H1 (cell line): Measurements from ENCODE around the gene SEC11A. TPM values are rescaled to one million over a fixed set of nuclear protein-coding genes. Genes with fewer than 3 reads are reported as not detected.

Experiments used
- CTCF ChIA-PET: fragments of 300-600 bp; sonication (Branson Sonifier 250); formaldehyde crosslinking; loops from one replicate; lab custom pipeline; 2021; ENCODE audit not compliant: partially characterized antibody; lab: Charles Lee
- POLR2A ChIA-PET: fragments of 300-600 bp; sonication (Branson Sonifier 250); formaldehyde crosslinking; loops from one replicate; lab custom pipeline; 2021; ENCODE audit warnings: inconsistent platforms; ENCODE audit not compliant: partially characterized antibody; lab: Charles Lee
- DNase-seq, 2 experiments: peaks; one replicate each; pipeline versions ENCODE4 v3.0.0 to v3.0.0-alpha.2; 2010 to 2022; ENCODE audit warnings: low spot score in 2 of 2, low read depth in 1 of 2, mixed read lengths in 1 of 2
- FAIRE-seq: peaks from 2 replicates; lab custom pipeline; 2011; peaks lifted over from hg19 to GRCh38; lab: Jason Lieb, UNC
- H2AFZ ChIP-seq: 2 replicates; pipeline ENCODE4 v1.8.1; 2012; ENCODE audit warnings: low read length, inconsistent platforms
- H2AK5ac ChIP-seq: 2 replicates; pipeline ENCODE4 v1.6.1; 2013; ENCODE audit warnings: low read depth, low read length
- H2BK120ac ChIP-seq: replicated peaks from 2 replicates; pipeline ENCODE3; 2013; ENCODE audit warnings: low read depth, low read length, inconsistent platforms
- H2BK12ac ChIP-seq: 2 replicates; pipeline ENCODE4 v1.6.1; 2013; ENCODE audit warnings: low read depth, low read length
- H2BK15ac ChIP-seq: 2 replicates; pipeline ENCODE4 v1.6.1; 2013; ENCODE audit warnings: low read length
- H2BK20ac ChIP-seq: 2 replicates; pipeline ENCODE4 v1.6.1; 2013; ENCODE audit warnings: low read length
- H2BK5ac ChIP-seq: 2 replicates; pipeline ENCODE4 v1.6.1; 2013; ENCODE audit warnings: low read depth, low read length
- H3K14ac ChIP-seq: 2 replicates; pipeline ENCODE4 v1.6.1; 2013; ENCODE audit warnings: inconsistent platforms; ENCODE audit not compliant: insufficient read length
- H3K18ac ChIP-seq: 2 replicates; pipeline ENCODE4 v1.6.1; 2013; ENCODE audit warnings: low read length; ENCODE audit errors: extremely low read depth
- H3K23ac ChIP-seq: 2 replicates; pipeline ENCODE4 v1.6.1; 2013; ENCODE audit warnings: inconsistent platforms; ENCODE audit not compliant: insufficient read length
- H3K23me2 ChIP-seq: 2 replicates; pipeline ENCODE4 v1.6.1; 2013; ENCODE audit warnings: low read depth, low read length
- H3K27ac ChIP-seq: 2 replicates; pipeline ENCODE4 v1.6.1; 2011; ENCODE audit warnings: low read depth, low read length, inconsistent platforms
- H3K27me3 ChIP-seq, 4 experiments: replicated peaks in 1 of 4; 1 replicate in 1 of 4; 2 replicates in 3 of 4; pipeline versions ENCODE4 v1.6.1 to v1.8.1; 2011 to 2013; ENCODE audit warnings: low read length in 3 of 4, mild to moderate bottlenecking in 3 of 4, inconsistent platforms in 2 of 4, mixed read lengths in 2 of 4, moderate library complexity in 1 of 4; ENCODE audit not compliant: control insufficient read depth in 3 of 4, insufficient read depth in 3 of 4; ENCODE audit errors: extremely low read depth in 1 of 4
- H3K36me3 ChIP-seq, 4 experiments: 2 replicates each; pipeline versions ENCODE4 v1.6.1 to v1.8.1; 2011 to 2013; ENCODE audit warnings: mild to moderate bottlenecking in 4 of 4, low read length in 3 of 4, moderate library complexity in 2 of 4, control low read depth in 1 of 4, inconsistent platforms in 1 of 4; ENCODE audit not compliant: insufficient read depth in 4 of 4, control insufficient read depth in 2 of 4
- H3K4ac ChIP-seq: replicated peaks from 2 replicates; pipeline ENCODE3; 2013; ENCODE audit warnings: low read length, low read depth, mixed read lengths, inconsistent platforms; ENCODE audit not compliant: insufficient read length
- H3K4me1 ChIP-seq, 4 experiments: replicated peaks in 1 of 4; 1 replicate in 1 of 4; 2 replicates in 3 of 4; pipeline versions ENCODE4 v1.6.1 to v1.8.1; 2011 to 2013; ENCODE audit warnings: low read length in 3 of 4, inconsistent platforms in 2 of 4, mixed read lengths in 1 of 4; ENCODE audit not compliant: insufficient read depth in 4 of 4, control insufficient read depth in 3 of 4
- H3K4me2 ChIP-seq, 2 experiments: 2 replicates each; pipeline versions ENCODE4 v1.6.1 to v1.8.1; 2011 to 2013; ENCODE audit warnings: low read depth in 2 of 2, low read length in 2 of 2, control low read depth in 1 of 2, inconsistent platforms in 1 of 2, mild to moderate bottlenecking in 1 of 2; ENCODE audit not compliant: insufficient read depth in 1 of 2
- H3K4me3 ChIP-seq, 4 experiments: fragments of 200-600, 300-600 bp in 1 of 4; sonication (generic), shearing (Covaris generic), sonication (Bioruptor Twin) in 1 of 4; 2 replicates each; pipeline versions ENCODE4 v1.5.1 to v1.8.1; 2011 to 2016; ENCODE audit warnings: low read length in 4 of 4, low read depth in 3 of 4, control low read depth in 2 of 4, inconsistent platforms in 2 of 4, mild to moderate bottlenecking in 2 of 4, mixed read lengths in 1 of 4, moderate library complexity in 1 of 4; ENCODE audit not compliant: insufficient read depth in 2 of 4; ENCODE audit errors: extremely low read depth in 1 of 4
- H3K56ac ChIP-seq: replicated peaks from 2 replicates; pipeline ENCODE3; 2013; ENCODE audit warnings: low read depth, mild to moderate bottlenecking, mixed read lengths, low read length, inconsistent platforms; ENCODE audit not compliant: insufficient read length
- H3K79me1 ChIP-seq: 2 replicates; pipeline ENCODE4 v1.6.1; 2013; ENCODE audit warnings: low read depth, low read length, control low read depth
- H3K79me2 ChIP-seq, 2 experiments: 2 replicates each; pipeline versions ENCODE4 v1.6.1 to v1.8.1; 2012 to 2013; ENCODE audit warnings: low read length in 2 of 2, mild to moderate bottlenecking in 2 of 2, inconsistent platforms in 1 of 2; ENCODE audit not compliant: insufficient read depth in 2 of 2, control insufficient read depth in 1 of 2
- H3K9ac ChIP-seq, 4 experiments: replicated peaks in 1 of 4; 1 replicate in 1 of 4; 2 replicates in 3 of 4; pipeline versions ENCODE4 v1.6.1 to v1.8.1; 2011 to 2013; ENCODE audit warnings: low read depth in 3 of 4, low read length in 3 of 4, control low read depth in 2 of 4, mild to moderate bottlenecking in 2 of 4, moderate library complexity in 2 of 4, inconsistent platforms in 1 of 4; ENCODE audit errors: extremely low read depth in 1 of 4
- H3K9me3 ChIP-seq, 2 experiments: 2 replicates each; pipeline versions ENCODE4 v1.6.1 to v1.8.1; 2012 to 2013; ENCODE audit warnings: mild to moderate bottlenecking in 2 of 2, moderate library complexity in 2 of 2, control low read depth in 1 of 2, inconsistent platforms in 1 of 2, low read depth in 1 of 2, low read length in 1 of 2, mixed read lengths in 1 of 2; ENCODE audit not compliant: insufficient read depth in 2 of 2
- H4K20me1 ChIP-seq, 2 experiments: replicated peaks in 1 of 2; 2 replicates each; pipeline versions ENCODE3 to v1.8.1; 2011 to 2013; ENCODE audit warnings: inconsistent platforms in 2 of 2, low read length in 2 of 2, mild to moderate bottlenecking in 1 of 2; ENCODE audit not compliant: insufficient read depth in 2 of 2, control insufficient read depth in 1 of 2
- H4K5ac ChIP-seq: 2 replicates; pipeline ENCODE4 v1.6.1; 2013; ENCODE audit warnings: low read length, low read depth, mixed read lengths, inconsistent platforms; ENCODE audit not compliant: insufficient read length
- H4K8ac ChIP-seq: 2 replicates; pipeline ENCODE4 v1.8.0; 2013; ENCODE audit warnings: mild to moderate bottlenecking, moderate library complexity, low read length, inconsistent platforms; ENCODE audit not compliant: insufficient read depth; ENCODE audit errors: extremely low read depth
- H4K91ac ChIP-seq: replicated peaks from 2 replicates; pipeline ENCODE3; 2013; ENCODE audit warnings: low read length, mixed read lengths, inconsistent platforms; ENCODE audit not compliant: insufficient read length
- CEBPB ChIP-seq: IDR thresholded peaks from 2 replicates; pipeline ENCODE4 v1.6.1; 2012; ENCODE audit warnings: low read depth, low read length
- CTCF ChIP-seq, 3 experiments: IDR thresholded peaks; 1 replicate in 2 of 3; 2 replicates in 1 of 3; pipeline versions ENCODE4 v1.5.1 to v1.6.1; 2011; ENCODE audit warnings: low read length in 3 of 3, mild to moderate bottlenecking in 3 of 3, inconsistent platforms in 2 of 3, low read depth in 1 of 3, moderate library complexity in 1 of 3; ENCODE audit not compliant: insufficient read depth in 1 of 3; ENCODE audit errors: control extremely low read depth in 1 of 3
- EP300 ChIP-seq, 2 experiments: IDR thresholded peaks; 1 replicate in 1 of 2; 2 replicates in 1 of 2; pipeline ENCODE4 v1.6.1; 2011 to 2012; ENCODE audit warnings: low read depth in 2 of 2, low read length in 2 of 2, mild to moderate bottlenecking in 2 of 2, borderline replicate concordance in 1 of 2, inconsistent platforms in 1 of 2, moderate library complexity in 1 of 2
- POLR2AphosphoS5 ChIP-seq: IDR thresholded peaks from 2 replicates; pipeline ENCODE4 v1.6.1; 2011; ENCODE audit warnings: low read depth, low read length
- RAD21 ChIP-seq, 2 experiments: IDR thresholded peaks in 1 of 2; conservative IDR thresholded peaks in 1 of 2; 2 replicates each; pipeline ENCODE4 v1.6.1; 2011; ENCODE audit warnings: low read depth in 2 of 2, low read length in 2 of 2, improper control_type of control experiment in 1 of 2, inconsistent platforms in 1 of 2, mild to moderate bottlenecking in 1 of 2, moderate library complexity in 1 of 2
- SIX5 ChIP-seq: IDR thresholded peaks from 2 replicates; pipeline ENCODE4 v1.6.1; 2011; ENCODE audit warnings: mild to moderate bottlenecking, low read depth, low read length
- TAF1 ChIP-seq: IDR thresholded peaks from 2 replicates; pipeline ENCODE4 v1.6.1; 2011; ENCODE audit warnings: mild to moderate bottlenecking, low read depth, low read length
- TEAD4 ChIP-seq: IDR thresholded peaks from 2 replicates; pipeline ENCODE4 v1.6.1; 2012; ENCODE audit warnings: low read depth, low read length, inconsistent platforms, mixed read lengths
- WGBS, 2 experiments: shearing (Covaris generic) in 1 of 2; methylation state at CpG; one replicate each; pipeline versions ENCODE4 v1.1.6 to v1.1.7; 2013 to 2015; ENCODE audit warnings: low lambda C conversion rate in 2 of 2, mixed read lengths in 2 of 2, inconsistent platforms in 1 of 2, low coverage in 1 of 2, missing lambda C conversion rate in 1 of 2; ENCODE audit not compliant: insufficient replicate concordance in 2 of 2, insufficient coverage in 1 of 2, insufficient read length in 1 of 2; ENCODE audit errors: extremely low coverage in 1 of 2, missing lambda C conversion rate in 1 of 2; 5-methylcytosine and 5-hydroxymethylcytosine counted together
- polyA plus RNA-seq, 7 experiments: library from polyadenylated mRNA; depleted of rRNA in 3 of 7; stranded (reverse) in 5 of 7; unstranded in 2 of 7; fragments of >200 nt in 5 of 7; fragments of 200-250 nt in 2 of 7; gene quantifications; 1 replicate in 5 of 7; 2 replicates in 1 of 7; 4 replicates in 1 of 7; pipeline versions ENCODE4 v1.2.1 to v1.2.3, GENCODE V29; 2011 to 2013; ENCODE audit warnings: missing spikeins in 2 of 7, mixed read lengths in 2 of 7
- total RNA-seq: library from RNA; stranded (reverse); fragmentation: NEBNext Ultra II Directional; extraction: Animal tissue kit (Norgen Biotek cat#: 25700); gene quantifications from 2 replicates; pipeline ENCODE4 v1.2.1, GENCODE V29; 2021

Gene SEC11A
- total and polyA plus RNA-seq, 2 of the 8 experiments (the other 6 are each of a cell fraction or from before 2014, with no cell fraction given), result 268 to 316 TPM

- H3K4me2 ChIP-seq, result peak overlapping the region; percentile 62 to 83
- peak overlapping the region; percentile 0 for H2BK120ac ChIP-seq
- H3K18ac ChIP-seq, result peak overlapping the region; percentile 26
- no peaks in the 10 kb centered on the region for H3K36me3 ChIP-seq
- POLR2A ChIA-PET, result interaction anchor here (0.8 to 5.7 kb wide), 9 partner anchors 9 to 147 kb away, joined by 3 to 43 read pairs (median 4); partner anchors contain the start of genes SEC11A, WDR73 and ZNF592
- H2BK20ac ChIP-seq, result peak overlapping the region; percentile 13; the same call in 1 of the 2 replicates
- H4K20me1 ChIP-seq, result no peaks in the 10 kb centered on the region
- peak; percentile 93 for FAIRE-seq
- no peaks in the 10 kb centered on the region for H3K27me3 ChIP-seq
- H4K5ac ChIP-seq, result peak overlapping the region; percentile 55
- peak; percentile 75 to 88 for DNase-seq
- CTCF ChIA-PET, result interaction anchor here (0.9 to 4.6 kb wide), 7 partner anchors 12 to 79 kb away, joined by 3 to 21 read pairs (median 5); partner anchors contain the start of gene SEC11A
- H3K23me2 ChIP-seq, result no peaks in the 10 kb centered on the region
- peak overlapping the region; percentile 76; the same call in 1 of the 2 replicates for H2BK5ac ChIP-seq
- no peak overlapping the region for H3K14ac ChIP-seq
- no peak overlapping the region for H3K23ac ChIP-seq
- H2BK12ac ChIP-seq, result peak overlapping the region; percentile 13; the same call in 1 of the 2 replicates
- H3K27ac ChIP-seq, result peak overlapping the region; percentile 20; the same call in 1 of the 2 replicates
- 17% methylated on average over 7 of the region's 7 CpGs; no CpG with 5 or more reads in 1 of the 2 experiments for WGBS, 2 experiments
- H3K56ac ChIP-seq, result no peak overlapping the region
- peak overlapping the region; percentile 40 for H3K4ac ChIP-seq
- no peaks in the 10 kb centered on the region for H3K79me2 ChIP-seq
- H2AK5ac ChIP-seq, result no peak overlapping the region
- H3K79me1 ChIP-seq, result no peaks in the 10 kb centered on the region
- H3K9me3 ChIP-seq, result no peaks in the 10 kb centered on the region
- H4K8ac ChIP-seq, result no peak overlapping the region
- 0 out of 2 replicates have a peak overlapping the region, but pooled peaks have one; percentile 37 for H2AFZ ChIP-seq
- H3K4me3 ChIP-seq, result peak overlapping the region; percentile 3 to 42 (median 27); a peak in 4 of 8 replicates
- H4K91ac ChIP-seq, result peak overlapping the region; percentile 8
- peak overlapping the region in 2 of 4 experiments; percentile 8 to 42; a peak in 2 of 7 replicates for H3K9ac ChIP-seq
- H3K4me1 ChIP-seq, result peaks cover 5 to 11% (median 8%) of the 10 kb centered on the region in 4 experiments
- 0 out of 2 replicates have a peak overlapping the region, but pooled peaks have one; percentile 75 for H2BK15ac ChIP-seq
- TF ChIP-seq TAF1, result 0 out of 2 replicates have a peak, but pooled peaks have one; percentile 40
- TF ChIP-seq CEBPB, result peak; percentile 63; the same call in 1 of the 2 replicates
- no peak for TF ChIP-seq SIX5
- TF ChIP-seq TEAD4, result peak; percentile 92
- TF ChIP-seq RAD21 (IDR thresholded peaks at IDR 0.05 in 1 of 2, conservative IDR thresholded peaks at IDR 0.05 in 1 of 2; ENCODE audit: low read depth in 2 of 2, low read length in 2 of 2), result no peak
- peak; percentile 55; the same call in 1 of the 2 replicates for TF ChIP-seq POLR2AphosphoS5
- 0 out of 3 replicates have a peak, but pooled peaks of 1 of the 2 experiments have one; percentile 8 for TF ChIP-seq EP300 (IDR thresholded peaks at IDR 0.05; ENCODE audit: borderline replicate concordance in 1 of 2, low read depth in 2 of 2, low read length in 2 of 2)
- no peak for TF ChIP-seq CTCF (IDR thresholded peaks at IDR 0.05; ENCODE audit: control extremely low read depth in 1 of 3, insufficient read depth in 1 of 3, low read depth in 1 of 3, low read length in 3 of 3)
Observed at GRCh38 chr15:84734794-84735479, 19.0 kb upstream of the SEC11A start.
